H1 (cell line): ENCODE results near the gene SND1. TPM values are rescaled to one million over a fixed set of nuclear protein-coding genes. Genes with fewer than 3 reads are reported as not detected.

Experiments
- CTCF ChIA-PET: fragments of 300-600 bp; sonication (Branson Sonifier 250); formaldehyde crosslinking; loops from one replicate; lab custom pipeline; 2021; ENCODE audit not compliant: partially characterized antibody; lab: Charles Lee
- POLR2A ChIA-PET: fragments of 300-600 bp; sonication (Branson Sonifier 250); formaldehyde crosslinking; loops from one replicate; lab custom pipeline; 2021; ENCODE audit warnings: inconsistent platforms; ENCODE audit not compliant: partially characterized antibody; lab: Charles Lee
- DNase-seq, 2 experiments: peaks; one replicate each; pipeline versions ENCODE4 v3.0.0 to v3.0.0-alpha.2; 2010 to 2022; ENCODE audit warnings: low spot score in 2 of 2, low read depth in 1 of 2, mixed read lengths in 1 of 2
- FAIRE-seq: peaks from 2 replicates; lab custom pipeline; 2011; peaks lifted over from hg19 to GRCh38; lab: Jason Lieb, UNC
- H2AFZ ChIP-seq: 2 replicates; pipeline ENCODE4 v1.8.1; 2012; ENCODE audit warnings: low read length, inconsistent platforms
- H2AK5ac ChIP-seq: 2 replicates; pipeline ENCODE4 v1.6.1; 2013; ENCODE audit warnings: low read depth, low read length
- H2BK120ac ChIP-seq: replicated peaks from 2 replicates; pipeline ENCODE3; 2013; ENCODE audit warnings: low read depth, low read length, inconsistent platforms
- H2BK12ac ChIP-seq: 2 replicates; pipeline ENCODE4 v1.6.1; 2013; ENCODE audit warnings: low read depth, low read length
- H2BK15ac ChIP-seq: 2 replicates; pipeline ENCODE4 v1.6.1; 2013; ENCODE audit warnings: low read length
- H2BK20ac ChIP-seq: 2 replicates; pipeline ENCODE4 v1.6.1; 2013; ENCODE audit warnings: low read length
- H2BK5ac ChIP-seq: 2 replicates; pipeline ENCODE4 v1.6.1; 2013; ENCODE audit warnings: low read depth, low read length
- H3K14ac ChIP-seq: 2 replicates; pipeline ENCODE4 v1.6.1; 2013; ENCODE audit warnings: inconsistent platforms; ENCODE audit not compliant: insufficient read length
- H3K18ac ChIP-seq: 2 replicates; pipeline ENCODE4 v1.6.1; 2013; ENCODE audit warnings: low read length; ENCODE audit errors: extremely low read depth
- H3K23ac ChIP-seq: 2 replicates; pipeline ENCODE4 v1.6.1; 2013; ENCODE audit warnings: inconsistent platforms; ENCODE audit not compliant: insufficient read length
- H3K23me2 ChIP-seq: 2 replicates; pipeline ENCODE4 v1.6.1; 2013; ENCODE audit warnings: low read depth, low read length
- H3K27ac ChIP-seq: 2 replicates; pipeline ENCODE4 v1.6.1; 2011; ENCODE audit warnings: low read depth, low read length, inconsistent platforms
- H3K27me3 ChIP-seq, 4 experiments: replicated peaks in 1 of 4; 1 replicate in 1 of 4; 2 replicates in 3 of 4; pipeline versions ENCODE4 v1.6.1 to v1.8.1; 2011 to 2013; ENCODE audit warnings: low read length in 3 of 4, mild to moderate bottlenecking in 3 of 4, inconsistent platforms in 2 of 4, mixed read lengths in 2 of 4, moderate library complexity in 1 of 4; ENCODE audit not compliant: control insufficient read depth in 3 of 4, insufficient read depth in 3 of 4; ENCODE audit errors: extremely low read depth in 1 of 4
- H3K36me3 ChIP-seq, 4 experiments: 2 replicates each; pipeline versions ENCODE4 v1.6.1 to v1.8.1; 2011 to 2013; ENCODE audit warnings: mild to moderate bottlenecking in 4 of 4, low read length in 3 of 4, moderate library complexity in 2 of 4, control low read depth in 1 of 4, inconsistent platforms in 1 of 4; ENCODE audit not compliant: insufficient read depth in 4 of 4, control insufficient read depth in 2 of 4
- H3K4ac ChIP-seq: replicated peaks from 2 replicates; pipeline ENCODE3; 2013; ENCODE audit warnings: low read length, low read depth, mixed read lengths, inconsistent platforms; ENCODE audit not compliant: insufficient read length
- H3K4me1 ChIP-seq, 4 experiments: replicated peaks in 1 of 4; 1 replicate in 1 of 4; 2 replicates in 3 of 4; pipeline versions ENCODE4 v1.6.1 to v1.8.1; 2011 to 2013; ENCODE audit warnings: low read length in 3 of 4, inconsistent platforms in 2 of 4, mixed read lengths in 1 of 4; ENCODE audit not compliant: insufficient read depth in 4 of 4, control insufficient read depth in 3 of 4
- H3K4me2 ChIP-seq, 2 experiments: 2 replicates each; pipeline versions ENCODE4 v1.6.1 to v1.8.1; 2011 to 2013; ENCODE audit warnings: low read depth in 2 of 2, low read length in 2 of 2, control low read depth in 1 of 2, inconsistent platforms in 1 of 2, mild to moderate bottlenecking in 1 of 2; ENCODE audit not compliant: insufficient read depth in 1 of 2
- H3K4me3 ChIP-seq, 4 experiments: fragments of 200-600, 300-600 bp in 1 of 4; sonication (generic), shearing (Covaris generic), sonication (Bioruptor Twin) in 1 of 4; 2 replicates each; pipeline versions ENCODE4 v1.5.1 to v1.8.1; 2011 to 2016; ENCODE audit warnings: low read length in 4 of 4, low read depth in 3 of 4, control low read depth in 2 of 4, inconsistent platforms in 2 of 4, mild to moderate bottlenecking in 2 of 4, mixed read lengths in 1 of 4, moderate library complexity in 1 of 4; ENCODE audit not compliant: insufficient read depth in 2 of 4; ENCODE audit errors: extremely low read depth in 1 of 4
- H3K56ac ChIP-seq: replicated peaks from 2 replicates; pipeline ENCODE3; 2013; ENCODE audit warnings: low read depth, mild to moderate bottlenecking, mixed read lengths, low read length, inconsistent platforms; ENCODE audit not compliant: insufficient read length
- H3K79me1 ChIP-seq: 2 replicates; pipeline ENCODE4 v1.6.1; 2013; ENCODE audit warnings: low read depth, low read length, control low read depth
- H3K79me2 ChIP-seq, 2 experiments: 2 replicates each; pipeline versions ENCODE4 v1.6.1 to v1.8.1; 2012 to 2013; ENCODE audit warnings: low read length in 2 of 2, mild to moderate bottlenecking in 2 of 2, inconsistent platforms in 1 of 2; ENCODE audit not compliant: insufficient read depth in 2 of 2, control insufficient read depth in 1 of 2
- H3K9ac ChIP-seq, 4 experiments: replicated peaks in 1 of 4; 1 replicate in 1 of 4; 2 replicates in 3 of 4; pipeline versions ENCODE4 v1.6.1 to v1.8.1; 2011 to 2013; ENCODE audit warnings: low read depth in 3 of 4, low read length in 3 of 4, control low read depth in 2 of 4, mild to moderate bottlenecking in 2 of 4, moderate library complexity in 2 of 4, inconsistent platforms in 1 of 4; ENCODE audit errors: extremely low read depth in 1 of 4
- H3K9me3 ChIP-seq, 2 experiments: 2 replicates each; pipeline versions ENCODE4 v1.6.1 to v1.8.1; 2012 to 2013; ENCODE audit warnings: mild to moderate bottlenecking in 2 of 2, moderate library complexity in 2 of 2, control low read depth in 1 of 2, inconsistent platforms in 1 of 2, low read depth in 1 of 2, low read length in 1 of 2, mixed read lengths in 1 of 2; ENCODE audit not compliant: insufficient read depth in 2 of 2
- H4K20me1 ChIP-seq, 2 experiments: replicated peaks in 1 of 2; 2 replicates each; pipeline versions ENCODE3 to v1.8.1; 2011 to 2013; ENCODE audit warnings: inconsistent platforms in 2 of 2, low read length in 2 of 2, mild to moderate bottlenecking in 1 of 2; ENCODE audit not compliant: insufficient read depth in 2 of 2, control insufficient read depth in 1 of 2
- H4K5ac ChIP-seq: 2 replicates; pipeline ENCODE4 v1.6.1; 2013; ENCODE audit warnings: low read length, low read depth, mixed read lengths, inconsistent platforms; ENCODE audit not compliant: insufficient read length
- H4K8ac ChIP-seq: 2 replicates; pipeline ENCODE4 v1.8.0; 2013; ENCODE audit warnings: mild to moderate bottlenecking, moderate library complexity, low read length, inconsistent platforms; ENCODE audit not compliant: insufficient read depth; ENCODE audit errors: extremely low read depth
- H4K91ac ChIP-seq: replicated peaks from 2 replicates; pipeline ENCODE3; 2013; ENCODE audit warnings: low read length, mixed read lengths, inconsistent platforms; ENCODE audit not compliant: insufficient read length
- CBX5 ChIP-seq: fragments of 300-800, 300-1000 bp; sonication (generic); IDR thresholded peaks from 2 replicates; pipeline ENCODE4 v1.7.1; 2016; ENCODE audit warnings: antibody characterized with exemption, low read length, low read depth
- CTBP2 ChIP-seq: IDR thresholded peaks from 2 replicates; pipeline ENCODE4 v1.7.0; 2011; ENCODE audit warnings: borderline replicate concordance, mild to moderate bottlenecking, moderate library complexity, mixed read lengths, low read length; ENCODE audit not compliant: insufficient read depth, insufficient read length
- EGR1 ChIP-seq: IDR thresholded peaks from 2 replicates; pipeline ENCODE4 v1.6.1; 2011; ENCODE audit warnings: low read depth, low read length, borderline replicate concordance
- EP300 ChIP-seq, 2 experiments: IDR thresholded peaks; 1 replicate in 1 of 2; 2 replicates in 1 of 2; pipeline ENCODE4 v1.6.1; 2011 to 2012; ENCODE audit warnings: low read depth in 2 of 2, low read length in 2 of 2, mild to moderate bottlenecking in 2 of 2, borderline replicate concordance in 1 of 2, inconsistent platforms in 1 of 2, moderate library complexity in 1 of 2
- EZH2 ChIP-seq: fragments of 200-600 bp; sonication (generic); IDR thresholded peaks from 2 replicates; pipeline ENCODE4 v1.7.1; 2012; ENCODE audit warnings: low read depth, mild to moderate bottlenecking, moderate library complexity, low read length, inconsistent platforms; ENCODE audit not compliant: severe bottlenecking
- FOSL1 ChIP-seq: IDR thresholded peaks from 2 replicates; pipeline ENCODE4 v1.6.1; 2011; ENCODE audit warnings: mild to moderate bottlenecking, low read depth, low read length, moderate library complexity; ENCODE audit not compliant: insufficient read depth
- HDAC6 ChIP-seq: IDR thresholded peaks from one replicate; pipeline ENCODE4 v1.7.1; 2012; ENCODE audit warnings: low read depth, mild to moderate bottlenecking, inconsistent platforms, low read length, moderate library complexity
- JUN ChIP-seq: IDR thresholded peaks from 2 replicates; pipeline ENCODE4 v1.6.1; 2011; ENCODE audit warnings: low read depth, mild to moderate bottlenecking, improper control_type of control experiment, low read length
- MAX ChIP-seq: IDR thresholded peaks from 2 replicates; pipeline ENCODE4 v1.6.1; 2012; ENCODE audit warnings: inconsistent platforms
- SAP30 ChIP-seq: fragments of 300-600 bp; sonication (generic); IDR thresholded peaks from 2 replicates; pipeline ENCODE4 v1.7.1; 2012; ENCODE audit warnings: low read length, moderate library complexity, mild to moderate bottlenecking, inconsistent platforms; ENCODE audit not compliant: insufficient read depth, insufficient replicate concordance
- SIX5 ChIP-seq: IDR thresholded peaks from 2 replicates; pipeline ENCODE4 v1.6.1; 2011; ENCODE audit warnings: mild to moderate bottlenecking, low read depth, low read length
- SP2 ChIP-seq: IDR thresholded peaks from 2 replicates; pipeline ENCODE4 v1.6.1; 2012; ENCODE audit warnings: mild to moderate bottlenecking, low read length, inconsistent platforms
- SP4 ChIP-seq: IDR thresholded peaks from 2 replicates; pipeline ENCODE4 v1.6.1; 2012; ENCODE audit warnings: low read length, inconsistent platforms
- TCF12 ChIP-seq: IDR thresholded peaks from 2 replicates; pipeline ENCODE4 v1.6.1; 2011; ENCODE audit warnings: low read depth, mild to moderate bottlenecking, low read length
- WGBS, 2 experiments: shearing (Covaris generic) in 1 of 2; methylation state at CpG; one replicate each; pipeline versions ENCODE4 v1.1.6 to v1.1.7; 2013 to 2015; ENCODE audit warnings: low lambda C conversion rate in 2 of 2, mixed read lengths in 2 of 2, inconsistent platforms in 1 of 2, low coverage in 1 of 2, missing lambda C conversion rate in 1 of 2; ENCODE audit not compliant: insufficient replicate concordance in 2 of 2, insufficient coverage in 1 of 2, insufficient read length in 1 of 2; ENCODE audit errors: extremely low coverage in 1 of 2, missing lambda C conversion rate in 1 of 2; 5-methylcytosine and 5-hydroxymethylcytosine counted together
- polyA plus RNA-seq, 7 experiments: library from polyadenylated mRNA; depleted of rRNA in 3 of 7; stranded (reverse) in 5 of 7; unstranded in 2 of 7; fragments of >200 nt in 5 of 7; fragments of 200-250 nt in 2 of 7; gene quantifications; 1 replicate in 5 of 7; 2 replicates in 1 of 7; 4 replicates in 1 of 7; pipeline versions ENCODE4 v1.2.1 to v1.2.3, GENCODE V29; 2011 to 2013; ENCODE audit warnings: missing spikeins in 2 of 7, mixed read lengths in 2 of 7
- total RNA-seq: library from RNA; stranded (reverse); fragmentation: NEBNext Ultra II Directional; extraction: Animal tissue kit (Norgen Biotek cat#: 25700); gene quantifications from 2 replicates; pipeline ENCODE4 v1.2.1, GENCODE V29; 2021

SND1 gene
- total and polyA plus RNA-seq, 2 of the 8 experiments (the other 6 are each of a cell fraction or from before 2014, with no cell fraction given), result 122 to 290 TPM

GRCh38 chr7:127758105-127758504 is 106.1 kb downstream of the SND1 start:
- DNase-seq, result no peak
- no peaks in the 10 kb centered on the region for H3K36me3 ChIP-seq
- no peaks in the 10 kb centered on the region for H3K9me3 ChIP-seq
- no peak overlapping the region for H3K23ac ChIP-seq
- peaks cover 3 to 90% of the 10 kb centered on the region in 2 experiments; a peak in 3 of 4 replicates for H3K79me2 ChIP-seq
- H2BK15ac ChIP-seq, result no peak overlapping the region
- CTCF ChIA-PET, result interaction anchor here (0.6 to 1.9 kb wide), 3 partner anchors 12 to 32 kb away, joined by 3 to 5 read pairs (median 4); no protein-coding TSS in a partner anchor
- no peak overlapping the region for H2BK12ac ChIP-seq
- no peak for FAIRE-seq
- H3K4ac ChIP-seq, result no peak overlapping the region
- POLR2A ChIA-PET, result interaction anchor here (1.0 kb wide), 1 partner anchor 12 kb away, joined by 3 read pairs; no protein-coding TSS in a partner anchor
- H3K4me1 ChIP-seq, result peaks cover 0 to 6% (median 3%) of the 10 kb centered on the region in 4 experiments; a peak in 2 of 7 replicates
- H2AFZ ChIP-seq, result no peak overlapping the region
- no peak overlapping the region for H2BK5ac ChIP-seq
- 100% methylated on average over 1 of the region's 1 CpG; no CpG with 5 or more reads in 1 of the 2 experiments for WGBS, 2 experiments
- no peak overlapping the region for H3K27ac ChIP-seq
- H4K5ac ChIP-seq, result no peak overlapping the region
- no peak overlapping the region for H3K56ac ChIP-seq
- H3K9ac ChIP-seq, result no peak overlapping the region
- no peaks in the 10 kb centered on the region for H3K27me3 ChIP-seq
- no peak overlapping the region for H4K91ac ChIP-seq
- H3K18ac ChIP-seq, result no peak overlapping the region
- H3K79me1 ChIP-seq, result no peaks in the 10 kb centered on the region; the same call in none of the 2 replicates
- no peak overlapping the region for H2BK120ac ChIP-seq
- H2BK20ac ChIP-seq, result no peak overlapping the region
- H3K4me2 ChIP-seq, result no peak overlapping the region
- no peak overlapping the region for H3K4me3 ChIP-seq
- H2AK5ac ChIP-seq, result no peak overlapping the region
- peaks cover 2% of the 10 kb centered on the region in 2 experiments for H4K20me1 ChIP-seq
- no peaks in the 10 kb centered on the region for H3K23me2 ChIP-seq
- no peak overlapping the region for H4K8ac ChIP-seq
- H3K14ac ChIP-seq, result no peak overlapping the region
- TF ChIP-seq SIX5, result no peak
- TF ChIP-seq EGR1, result no peak
- no peak for TF ChIP-seq SP4
- TF ChIP-seq EP300 (IDR thresholded peaks at IDR 0.05; ENCODE audit: borderline replicate concordance in 1 of 2, low read depth in 2 of 2, low read length in 2 of 2), result no peak
- TF ChIP-seq TCF12, result no peak
- TF ChIP-seq SP2, result no peak
- TF ChIP-seq CBX5, result no peak
- TF ChIP-seq SAP30, result no peak
- TF ChIP-seq FOSL1, result no peak
- TF ChIP-seq CTBP2, result no peak
- TF ChIP-seq HDAC6, result no peak
- TF ChIP-seq EZH2, result no peak
- TF ChIP-seq MAX, result no peak
- TF ChIP-seq JUN, result no peak
